OCI-LY3 (cell line): ENCODE data around the gene PIK3R5.

Source experiments
- H2AFZ ChIP-seq: fragments of 200-600, 300-600 bp; shearing (Covaris generic); 2 replicates; pipeline ENCODE4 v1.6.0; 2014; ENCODE audit warnings: antibody characterized with exemption, low read depth, low read length
- H3K27ac ChIP-seq: fragments of 200-600, 300-600 bp; sonication (generic); 2 replicates; pipeline ENCODE4 v1.5.1; 2014; ENCODE audit warnings: mild to moderate bottlenecking, low read length, moderate library complexity, mixed read lengths
- H3K27me3 ChIP-seq: fragments of 200-600, 300-600 bp; sonication (generic); 2 replicates; pipeline ENCODE4 v1.6.1; 2014; ENCODE audit warnings: low read depth, low read length, mixed read lengths
- H3K36me3 ChIP-seq: fragments of 200-600, 300-600 bp; sonication (generic); replicated peaks from 2 replicates; pipeline ENCODE3; 2014; ENCODE audit warnings: low read depth, low read length, mixed read lengths
- H3K4me1 ChIP-seq: fragments of 300-600, 200-600 bp; sonication (generic); 2 replicates; pipeline ENCODE4 v1.6.1; 2014; ENCODE audit warnings: low read length, mixed read lengths
- H3K4me2 ChIP-seq: fragments of 200-600, 300-600 bp; sonication (generic); 2 replicates; pipeline ENCODE4 v1.6.1; 2014; ENCODE audit warnings: low read length, mixed read lengths
- H3K4me3 ChIP-seq: fragments of 300-600, 200-600 bp; sonication (generic); 2 replicates; pipeline ENCODE4 v1.5.1; 2014; ENCODE audit warnings: antibody characterized with exemption, mild to moderate bottlenecking, low read length, moderate library complexity
- H3K79me2 ChIP-seq: fragments of 300-600, 200-600 bp; shearing (Covaris generic); 2 replicates; pipeline ENCODE4 v1.6.1; 2014; ENCODE audit warnings: mild to moderate bottlenecking, low read length, mixed read lengths
- H3K9ac ChIP-seq: fragments of 300-600, 200-600 bp; shearing (Covaris generic); 2 replicates; pipeline ENCODE4 v1.6.0; 2014; ENCODE audit warnings: mild to moderate bottlenecking, low read length, moderate library complexity
- H3K9me3 ChIP-seq: fragments of 200-600, 300-600 bp; shearing (Covaris generic); 2 replicates; pipeline ENCODE4 v1.6.1; 2014; ENCODE audit warnings: low read length, mixed read lengths; ENCODE audit not compliant: insufficient read depth
- H4K20me1 ChIP-seq: fragments of 200-600, 300-600 bp; sonication (generic); 2 replicates; pipeline ENCODE4 v1.6.1; 2016; ENCODE audit warnings: low read length, mixed read lengths; ENCODE audit not compliant: insufficient read depth
- EZH2phosphoT487 ChIP-seq: fragments of 200-600 bp; shearing (Covaris generic); IDR thresholded peaks from 2 replicates; pipeline ENCODE4 v1.6.1; 2018; ENCODE audit warnings: antibody characterized with exemption, mixed run types, low read depth
- TF ChIP-seq, protein P1 (sequence below): fragments of 200-600, 300-600 bp; sonication (generic); IDR thresholded peaks from 2 replicates; pipeline ENCODE4 v1.5.1; 2014; ENCODE audit warnings: antibody characterized with exemption, low read length, low read depth

The PIK3R5 gene

GRCh38 chr17:8846768-8847211 lies 118.7 kb downstream of the PIK3R5 start:
- H3K4me3 ChIP-seq: no peak overlapping the region
- H3K79me2 ChIP-seq: no peaks in the 10 kb centered on the region
- TF ChIP-seq EZH2phosphoT487: no peak
- TF ChIP-seq, protein P1, sequence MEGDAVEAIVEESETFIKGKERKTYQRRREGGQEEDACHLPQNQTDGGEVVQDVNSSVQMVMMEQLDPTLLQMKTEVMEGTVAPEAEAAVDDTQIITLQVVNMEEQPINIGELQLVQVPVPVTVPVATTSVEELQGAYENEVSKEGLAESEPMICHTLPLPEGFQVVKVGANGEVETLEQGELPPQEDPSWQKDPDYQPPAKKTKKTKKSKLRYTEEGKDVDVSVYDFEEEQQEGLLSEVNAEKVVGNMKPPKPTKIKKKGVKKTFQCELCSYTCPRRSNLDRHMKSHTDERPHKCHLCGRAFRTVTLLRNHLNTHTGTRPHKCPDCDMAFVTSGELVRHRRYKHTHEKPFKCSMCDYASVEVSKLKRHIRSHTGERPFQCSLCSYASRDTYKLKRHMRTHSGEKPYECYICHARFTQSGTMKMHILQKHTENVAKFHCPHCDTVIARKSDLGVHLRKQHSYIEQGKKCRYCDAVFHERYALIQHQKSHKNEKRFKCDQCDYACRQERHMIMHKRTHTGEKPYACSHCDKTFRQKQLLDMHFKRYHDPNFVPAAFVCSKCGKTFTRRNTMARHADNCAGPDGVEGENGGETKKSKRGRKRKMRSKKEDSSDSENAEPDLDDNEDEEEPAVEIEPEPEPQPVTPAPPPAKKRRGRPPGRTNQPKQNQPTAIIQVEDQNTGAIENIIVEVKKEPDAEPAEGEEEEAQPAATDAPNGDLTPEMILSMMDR: no peak
- peaks cover under 1% of the 10 kb centered on the region for H3K36me3 ChIP-seq
- no peaks in the 10 kb centered on the region for H3K27me3 ChIP-seq
- no peak overlapping the region for H3K4me2 ChIP-seq
- peaks cover 23% of the 10 kb centered on the region for H3K4me1 ChIP-seq
- H3K9me3 ChIP-seq: no peaks in the 10 kb centered on the region
- H2AFZ ChIP-seq: no peak overlapping the region; the same call in 1 of the 2 replicates
- no peak overlapping the region for H3K9ac ChIP-seq
- H3K27ac ChIP-seq: no peak overlapping the region
- no peaks in the 10 kb centered on the region for H4K20me1 ChIP-seq

GRCh38 chr17:8844229-8845218 lies 121.0 kb downstream of the PIK3R5 start:
- Histone ChIP-seq H4K20me1 (no peaks in the 10 kb centered on the region), H2AFZ (no peak overlapping the region), H3K4me2 (no peak overlapping the region), H3K4me1 (peaks cover 14% of the 10 kb centered on the region), H3K4me3 (no peak overlapping the region), H3K9me3 (no peaks in the 10 kb centered on the region), H3K36me3 (no peaks in the 10 kb centered on the region), H3K79me2 (no peaks in the 10 kb centered on the region), H3K27ac (no peak overlapping the region), H3K27me3 (no peaks in the 10 kb centered on the region), H3K9ac (no peak overlapping the region)
- no peak for TF ChIP-seq EZH2phosphoT487
- TF ChIP-seq, protein P1: no peak

- Histone ChIP-seq H2AFZ (no peak overlapping the region), H4K20me1 (no peaks in the 10 kb centered on the region), H3K27me3 (no peaks in the 10 kb centered on the region), H3K27ac (no peak overlapping the region), H3K9me3 (no peaks in the 10 kb centered on the region), H3K4me3 (no peak overlapping the region), H3K4me2 (no peak overlapping the region), H3K4me1 (peaks cover 13% of the 10 kb centered on the region), H3K9ac (no peak overlapping the region), H3K79me2 (no peaks in the 10 kb centered on the region), H3K36me3 (no peaks in the 10 kb centered on the region)
- TF ChIP-seq, protein P1: no peak
- TF ChIP-seq EZH2phosphoT487: no peak
Observed at GRCh38 chr17:8843344-8843743, 122.2 kb downstream of the PIK3R5 start.

GRCh38 chr17:8841844-8842243 lies 123.7 kb downstream of the PIK3R5 start:
- Histone ChIP-seq H3K4me2 (no peak overlapping the region), H3K79me2 (no peaks in the 10 kb centered on the region)
- TF ChIP-seq EZH2phosphoT487: no peak

More at GRCh38 chr17:8841844-8842243, 123.7 kb downstream of the PIK3R5 start:
- H3K36me3 ChIP-seq: no peaks in the 10 kb centered on the region
- H3K27me3 ChIP-seq: no peaks in the 10 kb centered on the region
- H3K4me1 ChIP-seq: peaks cover 10% of the 10 kb centered on the region
- H2AFZ ChIP-seq: no peak overlapping the region
- no peak overlapping the region for H3K9ac ChIP-seq
- no peak overlapping the region for H3K27ac ChIP-seq
- no peaks in the 10 kb centered on the region for H4K20me1 ChIP-seq
- H3K9me3 ChIP-seq: no peaks in the 10 kb centered on the region
- no peak overlapping the region for H3K4me3 ChIP-seq
